ENCODE measurements around the gene ZNHIT3.

DNA sequence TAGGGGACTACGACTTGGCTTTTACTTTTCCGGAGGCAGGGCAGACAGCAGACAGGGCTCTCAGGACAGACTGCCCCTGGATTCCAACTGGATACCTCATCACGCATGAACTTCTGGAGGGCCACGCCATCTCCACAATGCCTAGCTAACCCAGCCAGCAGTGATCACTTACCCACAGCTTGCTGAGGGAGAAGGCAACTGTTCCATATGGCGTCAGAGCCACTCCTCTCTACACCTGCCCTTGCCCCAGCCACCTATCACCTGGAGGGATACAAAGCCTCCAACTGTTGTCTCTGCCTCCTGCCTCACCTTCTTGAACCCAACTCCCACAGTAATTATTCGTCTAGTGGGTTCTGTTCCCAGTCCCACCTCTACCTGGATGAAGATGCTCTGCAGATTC lies 39.4 kb downstream of the ZNHIT3 start:
- TF ChIP-seq CTCF (IDR thresholded peaks at IDR 0.05) (no peak), POLR2A (IDR thresholded peaks at IDR 0.05) (no peak)

Data from lower leg skin (tissue), 3 donors.